HG03378 (cell line): Measurements from ENCODE around the gene ITGB3.

Experiments used
- ATAC-seq: cut with Tn5 transposase; IDR thresholded peaks from one replicate; pipeline ENCODE4 v1.9.1; 2021; ENCODE audit warnings: mild to moderate bottlenecking, moderate library complexity; ENCODE audit not compliant: unreplicated experiment

Gene ITGB3

DNA sequence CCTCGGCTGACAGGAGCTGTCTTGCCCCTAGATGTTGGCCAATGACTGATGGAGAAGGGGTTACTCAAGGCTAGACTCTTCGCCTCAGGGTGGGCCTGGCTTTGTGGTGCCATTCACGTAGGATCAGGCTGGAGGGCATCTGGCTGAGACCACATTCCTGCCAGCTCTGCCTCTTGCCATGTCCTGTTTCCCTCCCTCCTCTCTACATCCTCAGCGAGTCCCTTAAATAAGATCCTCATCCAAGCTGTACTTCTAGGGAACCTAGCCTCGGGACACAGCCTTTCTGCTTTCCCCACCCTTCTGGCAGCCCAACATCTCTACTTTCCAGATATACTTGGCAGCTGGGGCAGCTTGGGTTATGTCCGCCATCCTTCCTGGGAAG lies 42.2 kb downstream of the ITGB3 start:
- no peak for ATAC-seq

- ATAC-seq = no peak
These were observed 44.2 kb downstream of the ITGB3 start for GRCh38 chr17:47297661-47298400.

- no peak for ATAC-seq
These were observed 45.1 kb downstream of the ITGB3 start for GRCh38 chr17:47298712-47299111.

DNA sequence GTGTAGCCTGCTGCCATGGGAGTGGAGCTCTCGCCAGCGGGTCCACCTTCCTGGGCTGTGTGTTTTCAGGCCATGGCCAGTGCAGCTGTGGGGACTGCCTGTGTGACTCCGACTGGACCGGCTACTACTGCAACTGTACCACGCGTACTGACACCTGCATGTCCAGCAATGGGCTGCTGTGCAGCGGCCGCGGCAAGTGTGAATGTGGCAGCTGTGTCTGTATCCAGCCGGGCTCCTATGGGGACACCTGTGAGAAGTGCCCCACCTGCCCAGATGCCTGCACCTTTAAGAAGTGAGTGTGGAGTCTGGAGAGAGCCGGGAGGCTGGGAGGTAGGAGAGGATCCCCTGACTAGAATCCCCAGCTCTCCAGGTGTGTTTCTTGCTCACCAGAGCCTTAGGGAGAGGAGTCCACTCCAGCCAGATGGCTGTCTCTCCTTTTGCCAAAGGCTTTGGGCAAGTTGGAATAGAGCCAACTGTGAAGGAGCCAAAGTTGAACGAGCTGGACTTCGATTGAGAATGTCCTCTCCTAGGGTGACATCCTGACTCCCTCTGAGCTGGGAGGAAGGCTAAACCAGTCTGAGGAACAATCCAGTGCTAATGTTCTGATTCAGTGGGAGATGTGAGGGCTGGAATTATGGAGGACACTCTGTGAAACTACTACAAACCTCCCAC lies 45.7 kb downstream of the ITGB3 start:
- no peak for ATAC-seq

DNA sequence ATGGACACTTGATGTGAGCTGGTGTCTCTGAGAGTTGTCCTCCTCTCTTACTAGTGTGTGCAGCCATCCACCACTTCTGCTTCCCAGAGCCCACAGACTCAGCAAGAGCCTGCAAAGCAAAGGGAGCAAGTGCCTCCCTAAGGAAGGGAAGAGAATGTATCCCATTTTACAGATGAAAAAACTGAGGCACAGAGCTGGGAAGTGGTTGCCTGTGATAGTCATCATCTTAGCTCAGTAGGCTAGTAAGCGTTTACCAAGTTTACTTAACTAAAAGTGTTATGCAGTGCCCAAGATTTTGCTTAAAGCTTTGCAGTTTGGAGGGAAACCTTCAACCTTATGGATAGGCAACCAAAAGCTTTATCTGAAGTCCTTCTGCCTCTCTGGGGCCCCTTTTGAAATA lies 47.1 kb downstream of the ITGB3 start:
- ATAC-seq = no peak

- no peak for ATAC-seq
These were observed 47.5 kb downstream of the ITGB3 start for GRCh38 chr17:47301161-47301560.

GRCh38 chr17:47301831-47302230 lies 48.2 kb downstream of the ITGB3 start:
- no peak for ATAC-seq

- no peak for ATAC-seq
These were observed 50.6 kb downstream of the ITGB3 start for GRCh38 chr17:47304186-47304585.

DNA sequence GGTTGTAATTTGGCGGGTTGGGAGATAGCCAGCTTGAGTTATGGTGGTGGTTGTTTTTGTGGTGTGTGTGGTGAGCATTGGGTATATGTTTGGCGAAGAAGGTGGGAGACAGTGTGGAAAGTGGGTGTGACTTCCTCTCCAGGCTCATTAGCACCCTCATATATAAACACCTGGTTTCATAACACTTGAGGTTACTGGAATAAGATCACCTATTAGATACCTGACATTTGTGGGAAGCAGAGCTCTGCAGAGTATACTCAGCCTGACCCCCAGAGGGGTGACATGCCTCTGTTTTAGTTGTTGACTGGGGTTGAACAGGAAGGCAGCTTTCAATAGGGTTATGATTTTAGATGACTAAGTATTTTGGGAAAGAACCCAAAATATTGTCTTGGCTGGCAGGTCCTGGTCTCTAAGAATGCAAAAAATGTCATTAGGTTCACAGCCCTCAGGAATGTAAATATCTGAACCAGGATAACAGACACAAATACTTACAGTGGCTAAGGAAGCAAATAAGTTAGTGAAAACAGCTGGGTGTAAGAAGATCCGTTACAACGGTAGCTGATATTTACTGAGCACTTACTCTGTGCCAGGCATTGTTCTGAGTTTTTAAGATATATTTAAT lies 51.8 kb downstream of the ITGB3 start:
- ATAC-seq = no peak

- no peak for ATAC-seq
These were observed 56.6 kb downstream of the ITGB3 start for GRCh38 chr17:47310186-47310733.

- no peak for ATAC-seq
These were observed 57.8 kb downstream of the ITGB3 start for GRCh38 chr17:47311420-47311819.

DNA sequence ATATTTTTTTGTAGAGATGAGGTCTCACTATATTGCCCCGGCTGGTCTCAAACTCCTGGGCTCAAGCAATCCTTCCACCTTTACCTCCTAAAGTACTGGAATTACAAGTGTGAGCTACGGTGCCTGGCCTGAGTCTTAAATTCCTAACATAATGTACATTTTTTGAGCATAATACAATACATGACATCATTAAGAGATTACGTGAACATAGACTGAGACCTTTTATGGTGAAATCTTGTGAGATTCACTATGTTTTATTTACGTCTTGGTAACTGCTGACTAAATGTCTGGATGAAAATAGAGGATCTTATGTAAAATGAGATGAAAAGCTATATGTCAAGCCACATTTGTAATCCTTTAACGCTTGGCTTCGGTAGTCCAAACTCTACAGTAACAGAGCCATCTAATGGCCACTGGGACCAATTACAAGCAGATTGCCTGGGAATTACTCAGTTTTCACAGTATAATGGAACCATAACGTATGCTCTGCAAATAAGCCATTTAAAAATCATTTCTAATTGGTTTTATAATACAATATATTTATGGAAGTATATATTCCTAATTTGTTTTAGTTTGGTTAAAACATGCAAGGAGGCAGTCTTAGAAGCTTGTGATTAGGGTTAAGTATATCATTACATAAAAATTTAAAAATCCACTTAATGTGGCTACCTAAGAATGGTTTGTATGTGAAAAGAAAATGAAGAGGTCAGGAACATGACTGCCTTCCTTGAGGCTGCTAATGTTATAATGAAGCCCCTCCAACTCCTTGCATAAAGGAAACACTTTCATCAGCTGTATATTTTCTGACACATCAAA lies 62.0 kb downstream of the ITGB3 start:
- ATAC-seq = no peak

DNA sequence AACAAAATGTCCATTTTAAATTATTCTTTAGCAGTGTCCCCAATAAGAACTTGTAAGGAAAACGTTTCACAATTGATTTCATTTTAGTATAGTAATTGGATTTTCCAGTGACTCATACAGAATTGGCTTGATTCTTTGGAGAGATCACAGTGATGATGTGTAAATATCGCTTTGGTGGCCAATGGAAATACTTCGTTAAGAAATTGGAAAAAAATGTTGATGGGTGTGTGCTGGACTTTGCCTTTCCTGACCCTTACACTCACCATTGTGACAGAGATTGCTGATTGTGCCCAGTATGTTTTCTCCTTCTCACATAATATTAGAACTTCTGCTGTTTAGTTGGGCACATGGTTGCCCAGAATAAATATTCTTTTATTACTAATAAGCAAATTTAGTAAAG lies 62.7 kb downstream of the ITGB3 start:
- ATAC-seq = no peak

GRCh38 chr17:47317119-47317518 lies 63.5 kb downstream of the ITGB3 start:
- no peak for ATAC-seq

GRCh38 chr17:47318197-47318918 lies 64.7 kb downstream of the ITGB3 start:
- no peak for ATAC-seq

DNA sequence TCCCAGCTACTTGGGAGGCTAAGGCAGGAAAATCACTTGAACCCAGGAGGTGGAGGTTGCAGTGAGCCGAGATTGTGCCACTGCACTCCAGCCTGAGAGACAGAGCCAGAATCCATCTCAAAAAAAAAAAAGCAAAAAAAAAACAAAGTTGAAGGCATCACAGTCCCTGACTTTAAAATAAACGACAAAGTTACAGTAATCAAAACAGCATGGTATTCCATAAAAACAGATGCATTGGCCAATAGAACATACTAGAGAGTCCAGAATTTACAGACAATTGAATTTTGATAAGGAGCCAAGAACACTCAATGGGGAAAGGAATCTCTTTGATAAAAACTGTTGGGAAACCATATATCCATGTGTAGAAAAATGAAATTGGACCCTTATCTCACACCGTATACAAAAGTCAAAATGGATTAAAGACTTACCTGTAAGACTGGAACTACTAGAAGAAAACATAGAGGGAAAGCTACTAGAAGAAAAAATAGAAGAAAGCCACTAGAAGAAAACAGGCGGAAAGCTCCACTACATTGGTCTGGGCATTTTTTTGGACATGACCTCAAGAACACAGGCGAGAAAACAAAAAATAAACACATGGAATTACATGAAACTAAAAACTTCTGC lies 67.4 kb downstream of the ITGB3 start:
- no peak for ATAC-seq

DNA sequence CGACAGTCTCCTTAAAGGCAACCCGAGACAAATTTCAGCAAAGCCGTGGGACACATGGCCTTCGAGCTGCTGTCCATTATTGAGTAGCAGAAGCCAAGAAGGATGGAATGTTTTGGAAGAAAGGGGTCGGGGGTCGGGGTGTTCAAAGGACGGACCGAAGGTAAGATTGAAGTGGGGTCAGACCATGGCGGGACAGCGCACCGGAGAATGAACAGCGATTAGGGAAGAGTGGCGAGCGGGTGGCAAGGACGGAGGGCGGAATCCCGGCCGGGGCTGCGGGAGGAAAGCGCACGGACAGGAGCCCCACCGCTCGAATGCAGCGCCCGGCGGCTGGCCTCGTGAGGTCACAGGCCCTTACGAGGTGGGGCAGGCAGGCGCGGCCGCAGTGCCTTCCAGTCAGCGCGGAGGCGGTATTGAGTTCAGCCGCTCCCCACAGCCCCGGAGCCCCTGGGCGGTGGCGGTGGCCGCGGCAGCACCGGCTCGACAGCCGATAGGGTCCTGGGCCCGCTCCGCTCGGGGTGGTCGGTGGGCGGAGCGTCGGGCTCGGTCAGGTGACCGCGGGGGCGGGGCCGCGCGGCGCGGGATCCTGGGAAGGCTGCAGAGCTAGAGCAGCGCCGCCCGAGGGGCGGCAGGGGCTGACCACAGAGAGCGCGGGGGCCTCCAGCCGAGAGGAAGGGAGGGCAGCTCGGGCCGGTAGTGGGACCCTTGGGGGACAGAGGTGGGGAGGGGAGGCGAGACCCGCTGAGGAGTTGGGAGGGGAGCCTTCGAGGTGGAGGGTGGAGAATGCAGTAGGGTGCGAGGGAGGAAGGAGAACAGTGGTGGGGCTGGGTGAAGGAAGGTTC lies 70.0 kb downstream of the ITGB3 start, which contains the start of gene EFCAB13:
Gene EFCAB13 (plus strand): TSS at position 574 of the 842 bp plus-strand sequence. CDS start 4,399 bp downstream, outside the sequence.
- ATAC-seq = peak; percentile 71

DNA sequence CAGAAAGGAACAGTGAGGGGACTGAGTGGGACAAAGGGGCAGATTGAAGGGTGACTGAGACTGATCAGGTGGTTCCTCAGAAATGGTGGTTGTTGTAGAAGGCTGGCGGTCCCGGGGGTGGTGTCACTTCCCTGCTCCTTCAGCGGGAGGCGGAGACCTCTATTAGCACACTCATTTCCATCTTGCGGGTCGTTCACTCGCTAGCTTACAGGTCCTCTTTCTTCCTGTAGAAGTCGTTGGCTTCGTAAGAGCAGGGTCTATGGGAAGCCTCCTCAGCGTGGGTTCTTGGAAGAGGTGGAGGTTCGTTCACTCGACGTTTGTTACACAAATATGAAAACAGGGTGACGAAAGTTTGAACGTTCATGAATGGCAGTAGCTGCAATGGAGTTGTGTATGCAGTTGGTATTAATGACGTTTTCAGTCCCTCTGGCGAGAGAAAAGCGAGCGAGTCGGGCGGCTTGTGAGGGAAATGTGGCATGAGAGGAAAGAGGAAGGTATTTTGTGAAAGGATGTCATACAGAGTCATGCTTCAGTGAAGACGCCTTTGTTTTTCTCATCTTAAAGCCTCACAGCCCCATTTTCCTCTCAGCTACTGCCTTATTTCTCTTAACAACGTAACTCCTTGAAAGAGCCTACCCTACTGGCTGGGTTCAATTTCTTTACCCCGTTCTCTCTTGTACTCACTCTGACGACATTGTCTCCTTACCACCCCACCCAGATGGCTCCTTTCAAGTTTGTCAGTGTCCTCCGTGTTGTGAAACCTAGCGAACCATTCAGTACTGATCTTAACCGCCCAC lies 70.8 kb downstream of the ITGB3 start:
- ATAC-seq = peak; percentile 38
